HL-60/S4 treated with retinoic acid at 250 ng/mL for 4 days and 3 days (cell line): Measurements from ENCODE around the gene OR10H3.
"Not testable (repeated sequence)": the region's sequence is repeated elsewhere in the genome, so short reads cannot be mapped to it uniquely, and the experiment has no call there.

ENCODE experiments used
- in situ Hi-C: fragments of 300-500 bp; cut with MboI; formaldehyde crosslinking; loops from 2 replicates; pipeline ENCODE4 v1.7.0; 2022; ENCODE audit warnings: low sequenced_read_pairs

The OR10H3 gene, protein sequence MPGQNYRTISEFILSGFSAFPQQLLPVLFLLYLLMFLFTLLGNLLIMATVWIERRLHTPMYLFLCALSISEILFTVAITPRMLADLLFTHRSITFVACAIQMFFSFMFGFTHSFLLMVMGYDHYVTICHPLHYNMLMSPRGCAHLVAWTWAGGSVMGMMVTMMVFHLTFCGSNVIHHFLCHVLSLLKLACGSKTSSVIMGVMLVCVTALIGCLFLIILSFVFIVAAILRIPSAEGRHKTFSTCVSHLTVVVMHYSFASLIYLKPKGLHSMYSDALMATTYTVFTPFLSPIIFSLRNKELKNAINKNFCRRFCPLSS

DNA sequence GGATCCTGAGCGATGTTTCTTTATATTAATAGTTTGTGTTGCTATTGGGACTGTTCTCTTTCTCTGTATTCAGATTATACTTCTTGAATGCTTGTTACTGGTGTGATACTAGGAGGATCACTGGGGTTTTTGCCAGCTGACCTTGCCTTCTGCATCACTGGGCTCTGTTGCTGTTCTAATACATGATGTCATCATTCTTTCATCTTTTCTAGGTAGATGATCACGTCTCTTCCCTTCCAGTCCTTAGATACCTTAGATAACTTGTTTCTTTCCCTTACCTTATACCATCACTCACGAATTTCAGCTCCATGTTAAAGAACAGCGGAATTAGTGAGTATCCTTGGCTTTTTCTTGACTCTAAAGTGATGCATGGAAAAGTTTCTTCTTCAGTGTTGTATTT, at the start of gene OR10H3:
Gene OR10H3, plus strand, starts transcription at position 264 of the 400 bp plus-strand sequence. CDS start 3,408 bp downstream, outside the sequence.
- in situ Hi-C loops, result no loop called here

- in situ Hi-C loops, result no loop called here
Measured at GRCh38 chr19:15696654-15697194, 41.1 kb upstream of the OR10H3 start.

- in situ Hi-C loops, result no loop called here
Measured at GRCh38 chr19:15701757-15702533, 35.8 kb upstream of the OR10H3 start.

DNA sequence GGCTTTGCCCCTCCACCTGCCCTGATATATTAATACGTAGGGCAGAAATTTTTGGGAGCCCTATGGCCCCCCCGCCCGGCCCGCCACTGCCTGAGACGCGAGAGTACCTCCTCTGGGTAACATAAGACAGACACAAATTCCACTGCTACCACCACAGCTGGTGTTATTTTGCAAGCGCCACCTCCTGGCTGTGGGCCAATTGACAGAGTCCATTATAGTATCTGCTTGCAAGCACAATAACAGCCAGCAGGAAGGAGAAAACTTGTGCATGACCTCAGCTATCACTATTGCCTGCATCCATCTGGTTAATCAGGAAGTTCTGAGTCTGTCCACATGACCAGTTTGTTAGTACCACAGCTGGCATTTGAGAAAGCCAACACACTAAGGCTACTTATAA, 35.3 kb upstream of the OR10H3 start:
- in situ Hi-C loops, result no loop called here

GRCh38 chr19:15714638-15715037, 23.1 kb upstream of the OR10H3 start:
- in situ Hi-C loops, result no loop called here

DNA sequence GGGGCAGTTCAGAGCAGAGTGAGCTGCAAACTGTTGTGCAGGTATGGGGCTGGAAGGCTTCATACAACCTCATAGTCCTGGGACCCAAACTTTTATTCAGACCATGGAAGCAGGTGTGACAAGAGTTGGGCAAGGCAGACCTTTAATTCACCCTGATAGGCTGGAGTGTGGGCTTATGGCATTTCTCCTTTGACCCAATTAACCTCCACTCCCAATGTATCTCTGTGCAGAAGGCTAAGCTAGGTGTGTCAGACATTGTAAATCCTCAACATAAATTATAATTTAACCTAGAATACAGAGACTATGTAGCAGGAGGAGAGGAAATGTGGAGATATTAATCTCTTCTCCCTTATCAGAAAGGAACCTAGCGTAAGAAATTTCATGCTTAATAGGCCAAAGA, 22.1 kb upstream of the OR10H3 start:
- in situ Hi-C loops, result no loop called here

GRCh38 chr19:15717809-15718208, 20.0 kb upstream of the OR10H3 start:
- in situ Hi-C loops, result no loop called here

GRCh38 chr19:15721268-15721667, 16.5 kb upstream of the OR10H3 start:
- in situ Hi-C loops, result no loop called here

- in situ Hi-C loops, result no loop called here
Measured at GRCh38 chr19:15722956-15723355, 14.8 kb upstream of the OR10H3 start.

DNA sequence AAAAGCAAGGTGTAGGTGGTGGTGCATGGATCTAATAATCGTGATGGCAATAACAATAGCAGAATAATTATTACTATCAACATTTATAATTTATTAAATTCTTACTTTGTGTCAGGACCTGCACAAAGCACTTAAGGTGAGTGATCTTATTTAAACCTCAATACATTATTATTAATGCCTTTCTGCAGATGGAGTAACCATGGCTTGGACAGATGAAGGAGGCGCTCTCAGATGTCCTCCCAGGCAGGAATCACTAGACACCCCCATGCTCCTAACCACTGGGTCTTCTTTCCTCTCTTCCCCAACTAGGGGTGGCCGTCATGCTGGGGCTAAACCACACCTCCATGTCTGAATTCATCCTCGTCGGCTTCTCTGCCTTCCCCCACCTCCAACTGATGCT, 10.1 kb upstream of the OR10H3 start, which contains the start of gene OR10H2:
Gene OR10H2, plus strand, starts transcription at position 301 of the 400 bp plus-strand sequence. Its CDS starts 20 bp downstream, at position 321.
- in situ Hi-C loops, result no loop called here

DNA sequence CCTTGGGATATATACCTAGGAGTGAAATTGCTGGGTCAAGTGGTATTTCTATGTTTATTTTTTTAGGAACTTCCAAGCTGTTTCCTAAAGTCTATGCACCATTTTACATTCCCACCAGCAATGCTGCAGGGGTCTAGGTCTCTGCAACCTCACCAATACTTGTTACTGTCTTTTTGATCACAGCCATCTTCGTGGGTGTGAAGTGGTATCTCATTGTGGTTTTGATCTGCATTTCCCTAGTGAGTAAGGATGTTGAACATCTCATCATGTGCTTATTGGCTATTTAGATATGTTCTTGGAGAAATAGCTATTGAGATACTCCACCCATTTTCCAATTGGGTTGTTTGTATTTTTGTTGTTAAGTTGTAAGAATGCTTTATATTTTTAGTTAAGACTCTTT, 7.2 kb upstream of the OR10H3 start:
- in situ Hi-C loops, result no loop called here

GRCh38 chr19:15732388-15732787, 5.4 kb upstream of the OR10H3 start:
- in situ Hi-C loops, result no loop called here

GRCh38 chr19:15733895-15734294, 3.9 kb upstream of the OR10H3 start:
- in situ Hi-C loops, result no loop called here

GRCh38 chr19:15740785-15741184, 3.0 kb downstream of the OR10H3 start:
- in situ Hi-C loops, result no loop called here

DNA sequence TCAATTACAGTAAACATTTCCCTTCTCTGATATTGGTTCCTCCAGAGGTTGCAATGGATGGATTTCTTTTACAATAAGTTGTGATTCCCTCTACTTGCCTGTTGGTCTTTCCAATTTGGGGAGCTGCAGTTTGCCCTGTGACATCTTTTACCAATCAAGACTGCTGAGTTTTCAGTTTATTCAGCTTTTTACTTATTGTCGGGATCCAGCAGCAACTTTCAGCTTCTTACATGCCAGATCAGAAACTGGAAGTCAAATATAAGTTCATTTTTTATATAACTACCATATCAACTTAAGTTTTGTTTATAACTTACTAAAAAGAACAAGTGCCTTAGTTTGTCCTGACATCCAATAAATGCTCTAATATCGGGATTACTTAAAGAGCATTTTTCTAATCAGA, 10.5 kb downstream of the OR10H3 start:
- in situ Hi-C loops, result no loop called here

DNA sequence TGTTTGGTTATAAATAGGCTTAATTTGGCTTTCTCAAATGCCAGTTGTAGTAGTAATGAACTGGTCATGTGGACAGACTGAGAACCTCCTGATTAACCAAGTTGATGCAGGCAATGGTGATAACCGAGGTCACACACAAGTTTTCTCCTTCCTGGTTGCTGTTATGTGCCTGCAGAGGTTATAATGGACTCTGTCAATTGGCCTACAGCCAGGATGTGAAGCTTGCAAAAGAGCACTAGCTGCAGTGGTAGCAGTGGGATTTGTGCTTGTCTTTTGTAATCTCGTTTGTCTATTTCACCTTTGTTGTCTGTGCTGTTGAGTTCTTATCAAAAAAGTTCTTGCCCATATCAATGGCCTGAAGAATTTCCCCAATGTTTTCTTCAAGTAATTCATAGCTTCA, 20.6 kb downstream of the OR10H3 start:
- in situ Hi-C loops, result no loop called here

GRCh38 chr19:15759962-15760565, 22.3 kb downstream of the OR10H3 start:
- in situ Hi-C loops, result no loop called here

- in situ Hi-C loops, result no loop called here
Measured at GRCh38 chr19:15769586-15769985, 31.8 kb downstream of the OR10H3 start.

DNA sequence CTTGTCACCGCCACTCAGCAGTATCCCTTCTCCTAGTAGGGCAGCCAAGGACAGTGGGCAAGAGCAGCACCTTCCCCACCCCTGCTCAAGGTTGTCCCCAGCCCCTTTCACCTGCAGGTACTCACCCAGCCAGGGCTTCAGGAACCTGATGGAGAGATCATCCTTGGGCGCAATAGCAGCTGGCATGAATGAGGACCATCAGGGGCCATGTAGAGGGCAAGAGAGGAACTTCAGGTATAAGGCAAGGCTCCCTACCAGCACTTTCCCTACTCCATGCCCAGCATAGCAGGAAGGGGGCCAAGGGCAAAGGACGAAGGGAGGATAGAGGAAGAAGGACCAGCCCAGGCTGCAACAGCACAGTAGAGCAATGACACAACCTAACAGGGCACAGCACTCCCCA, 36.4 kb downstream of the OR10H3 start:
- in situ Hi-C loops, result not testable (repeated sequence)

GRCh38 chr19:15775249-15775648, 37.5 kb downstream of the OR10H3 start:
- in situ Hi-C loops, result no loop called here

- in situ Hi-C loops, result no loop called here
Measured at GRCh38 chr19:15776264-15776663, 38.5 kb downstream of the OR10H3 start.
